ENCODE results near the gene HOXA6. TPM values are rescaled to one million over a fixed set of nuclear protein-coding genes. Genes with fewer than 3 reads are reported as not detected.

Gene HOXA6
- total and polyA plus RNA-seq, 2 donors (not counting 3 experiments of a cell fraction or from before 2014, with no cell fraction given) = 10.0 to 20.7 TPM

DNA sequence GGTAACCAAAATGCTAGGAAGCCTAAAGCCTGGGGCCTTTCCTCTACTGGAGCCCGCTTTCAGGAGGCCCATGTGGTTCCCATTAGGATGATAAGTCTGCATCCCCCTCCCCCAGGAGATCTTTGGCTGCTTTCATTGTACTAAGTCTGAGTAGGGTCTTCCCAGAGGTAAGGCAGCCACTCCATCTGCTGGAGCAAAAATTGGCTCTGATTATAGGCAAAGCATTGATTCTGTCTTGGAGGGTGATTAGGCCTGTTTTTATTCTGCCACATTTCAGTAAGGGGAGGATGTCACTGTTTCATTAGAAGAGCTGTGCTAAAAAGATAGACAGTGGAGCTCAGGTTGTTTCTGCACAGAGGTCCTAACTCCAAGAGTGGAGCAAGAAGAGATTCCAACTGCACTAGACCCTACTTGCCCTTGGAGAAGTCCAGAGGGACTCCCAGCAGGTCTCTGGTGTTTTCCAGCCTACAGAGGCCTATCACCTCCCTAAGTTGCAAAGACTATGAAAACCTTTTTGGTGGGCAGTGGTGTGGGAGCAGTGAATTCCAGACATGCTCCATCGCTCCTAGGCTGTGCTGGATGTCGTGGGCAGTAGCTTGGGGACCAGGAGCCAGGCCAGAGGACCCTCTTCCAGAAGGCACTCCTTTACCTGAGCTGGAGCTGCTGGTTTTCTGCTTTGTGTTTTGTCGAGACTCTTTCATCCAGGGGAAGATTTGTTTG, 37.9 kb downstream of the HOXA6 start:
- no peak overlapping the region for H2AFZ ChIP-seq (ENCODE audit: low read depth, low read length)
- H3K9me3 ChIP-seq (replicated peaks; ENCODE audit: control insufficient read depth, insufficient read depth, low read length) = no peaks in the 10 kb centered on the region
- H4K20me1 ChIP-seq (replicated peaks; ENCODE audit: control insufficient read depth, extremely low read depth, insufficient read depth, low read length) = no peaks in the 10 kb centered on the region
- BruUV-seq (replicated peaks) = no TSS peak
- no peak overlapping the region for H3K4me2 ChIP-seq (ENCODE audit: insufficient read depth, low read length)
- dilution Hi-C loops (cut with MboI; ENCODE audit: extremely low pct_ligation_motif_present, low sequenced_read_pairs) (no loop called here), intact Hi-C loops (cut with micrococcal nuclease) (loop anchor here (5.0 to 10.0 kb wide), 2 partner anchors 907 to 955 kb away; partner anchors contain the start of genes CBX3, HNRNPA2B1 and NFE2L3)
- no peak overlapping the region for H3K4me3 ChIP-seq (replicated peaks in 1 of 3; ENCODE audit: insufficient read depth in 1 of 3, low read depth in 1 of 3, low read length in 3 of 3)
- peaks cover 0 to 5% of the 10 kb centered on the region in 2 experiments for H3K36me3 ChIP-seq (ENCODE audit: control insufficient read depth in 2 of 2, extremely low read depth in 1 of 2, insufficient read depth in 2 of 2, low read length in 2 of 2)
- no peak for FAIRE-seq
- peaks cover 71% of the 10 kb centered on the region for H3K79me2 ChIP-seq (ENCODE audit: control insufficient read depth, insufficient read depth, low read length)
- TF ChIP-seq GATA2 (IDR thresholded peaks at IDR 0.05; ENCODE audit: insufficient read depth, insufficient read length, low read depth, low read length) = no peak
- no peak for TF ChIP-seq POLR2A (IDR thresholded peaks at IDR 0.05; ENCODE audit: low read depth, low read length)
- TF ChIP-seq FOS (IDR thresholded peaks at IDR 0.05; ENCODE audit: borderline replicate concordance, insufficient read depth, low read length) = no peak
- no peak for TF ChIP-seq POLR2AphosphoS5 (IDR thresholded peaks at IDR 0.05; ENCODE audit: insufficient read depth, low read depth, low read length)
- TF ChIP-seq, protein P1, sequence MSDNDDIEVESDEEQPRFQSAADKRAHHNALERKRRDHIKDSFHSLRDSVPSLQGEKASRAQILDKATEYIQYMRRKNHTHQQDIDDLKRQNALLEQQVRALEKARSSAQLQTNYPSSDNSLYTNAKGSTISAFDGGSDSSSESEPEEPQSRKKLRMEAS (IDR thresholded peaks at IDR 0.05; ENCODE audit: insufficient read depth, insufficient read length) = no peak
- no peak for TF ChIP-seq JUN (IDR thresholded peaks at IDR 0.05; ENCODE audit: borderline replicate concordance, insufficient read depth, insufficient read length, low read depth)
- TF ChIP-seq EZH2 (IDR thresholded peaks at IDR 0.05; ENCODE audit: borderline replicate concordance, low read depth, low read length, severe bottlenecking) = no peak
- TF ChIP-seq MYC (IDR thresholded peaks at IDR 0.05; ENCODE audit: low read depth, low read length) = no peak
- TF ChIP-seq, protein P2, sequence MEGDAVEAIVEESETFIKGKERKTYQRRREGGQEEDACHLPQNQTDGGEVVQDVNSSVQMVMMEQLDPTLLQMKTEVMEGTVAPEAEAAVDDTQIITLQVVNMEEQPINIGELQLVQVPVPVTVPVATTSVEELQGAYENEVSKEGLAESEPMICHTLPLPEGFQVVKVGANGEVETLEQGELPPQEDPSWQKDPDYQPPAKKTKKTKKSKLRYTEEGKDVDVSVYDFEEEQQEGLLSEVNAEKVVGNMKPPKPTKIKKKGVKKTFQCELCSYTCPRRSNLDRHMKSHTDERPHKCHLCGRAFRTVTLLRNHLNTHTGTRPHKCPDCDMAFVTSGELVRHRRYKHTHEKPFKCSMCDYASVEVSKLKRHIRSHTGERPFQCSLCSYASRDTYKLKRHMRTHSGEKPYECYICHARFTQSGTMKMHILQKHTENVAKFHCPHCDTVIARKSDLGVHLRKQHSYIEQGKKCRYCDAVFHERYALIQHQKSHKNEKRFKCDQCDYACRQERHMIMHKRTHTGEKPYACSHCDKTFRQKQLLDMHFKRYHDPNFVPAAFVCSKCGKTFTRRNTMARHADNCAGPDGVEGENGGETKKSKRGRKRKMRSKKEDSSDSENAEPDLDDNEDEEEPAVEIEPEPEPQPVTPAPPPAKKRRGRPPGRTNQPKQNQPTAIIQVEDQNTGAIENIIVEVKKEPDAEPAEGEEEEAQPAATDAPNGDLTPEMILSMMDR (IDR thresholded peaks at IDR 0.05; ENCODE audit: extremely low read depth in 1 of 2, insufficient read depth in 1 of 2, low read depth in 1 of 2, low read length in 2 of 2) = no peak
- no peak for DNase-seq (ENCODE audit: low read depth, low spot score)
- no peaks in the 10 kb centered on the region for H3K27me3 ChIP-seq (ENCODE audit: control insufficient read depth in 2 of 2, insufficient read depth in 2 of 2, low read length in 2 of 2)
- no peaks in the 10 kb centered on the region for H3K9me1 ChIP-seq (replicated peaks; ENCODE audit: control insufficient read depth, extremely low read depth, insufficient read depth, low read length)
- POLR2A ChIA-PET = interaction anchor here (1.0 to 1.4 kb wide), 3 partner anchors 8 to 13 kb away, joined by 3 to 4 read pairs (median 3); no protein-coding TSS in a partner anchor
- CTCF ChIA-PET = interaction anchor here (0.9 to 5.4 kb wide), 7 partner anchors 9 to 421 kb away, joined by 3 to 70 read pairs (median 10); partner anchors contain the start of genes HOXA1 and HOXA4
- H3K4me1 ChIP-seq (ENCODE audit: control insufficient read depth, extremely low read depth, insufficient read depth, low read length) = peaks cover 87% of the 10 kb centered on the region
- H3K27ac ChIP-seq (ENCODE audit: insufficient read depth, low read depth, low read length) = no peak overlapping the region
- no peak overlapping the region for H3K9ac ChIP-seq (replicated peaks; ENCODE audit: extremely low read depth, insufficient read depth, low read length)

Data from endothelial cell of umbilical vein (primary cell).